GM12878 (cell line): ENCODE measurements around the gene ZNF827. TPM values are rescaled to one million over a fixed set of nuclear protein-coding genes. Genes with fewer than 3 reads are reported as not detected.

Experiments used
- ATAC-seq: fragments of 200-7000 bp; cut with Tn5 transposase; 3 replicates; pipeline ENCODE4 v1.9.1; 2020; ENCODE audit warnings: mild to moderate bottlenecking, moderate library complexity
- BruUV-seq: library from RNA; stranded (reverse); fragments of 400-500 nt; replicated peaks from 2 replicates; lab custom pipeline; 2021; lab: Mats Ljungman, UMichigan
- CTCF ChIA-PET: fragments of 300-600 bp; sonication (Branson Sonifier 250); formaldehyde crosslinking; extraction: SDS; loops from one replicate; lab custom pipeline; 2021; ENCODE audit warnings: inconsistent platforms; lab: Yijun Ruan, JAX
- POLR2A ChIA-PET: fragments of 350-600 bp; formaldehyde crosslinking; extraction: SDS; loops from one replicate; lab custom pipeline; 2021; ENCODE audit warnings: inconsistent platforms; lab: Charles Lee
- RAD21 ChIA-PET: fragments of 300-600 bp; sonication (Branson Sonifier 250); formaldehyde crosslinking; loops from one replicate; lab custom pipeline; 2023; ENCODE audit warnings: antibody characterized with exemption; ENCODE audit not compliant: unreplicated experiment; lab: Charles Lee
- SMC1A ChIA-PET: fragments of 300-600 bp; sonication (Branson Sonifier 250); formaldehyde crosslinking; loops from one replicate; lab custom pipeline; 2023; ENCODE audit not compliant: unreplicated experiment, uncharacterized antibody; lab: Charles Lee
- DNase-seq: peaks from one replicate; pipeline ENCODE4 v3.0.0-alpha.2; 2011; ENCODE audit warnings: low read depth, low spot score
- FAIRE-seq: peaks from 3 replicates; lab custom pipeline; 2011; peaks lifted over from hg19 to GRCh38; lab: Jason Lieb, UNC
- H2AFZ ChIP-seq: 2 replicates; pipeline ENCODE4 v1.6.0; 2011; ENCODE audit warnings: low read depth, low read length, control low read depth; ENCODE audit not compliant: control insufficient read depth
- H3K27ac ChIP-seq: 2 replicates; pipeline ENCODE4 v1.5.1; 2011; ENCODE audit warnings: control low read depth; ENCODE audit not compliant: control insufficient read depth, insufficient read depth
- H3K27me3 ChIP-seq, 2 experiments: replicated peaks in 1 of 2; 2 replicates each; pipeline versions ENCODE4 v1.6.0 to v1.6.1; 2011; ENCODE audit warnings: low read length in 1 of 2; ENCODE audit not compliant: control insufficient read depth in 2 of 2, insufficient read depth in 2 of 2
- H3K36me3 ChIP-seq, 2 experiments: 2 replicates each; pipeline ENCODE4 v1.5.1; 2011; ENCODE audit warnings: low read length in 1 of 2; ENCODE audit not compliant: control insufficient read depth in 2 of 2, insufficient read depth in 2 of 2
- H3K4me1 ChIP-seq: 2 replicates; pipeline ENCODE4 v1.6.1; 2011; ENCODE audit warnings: mild to moderate bottlenecking, low read length, moderate library complexity, mixed read lengths; ENCODE audit not compliant: control insufficient read depth, insufficient read depth
- H3K4me2 ChIP-seq: 2 replicates; pipeline ENCODE4 v1.6.0; 2011; ENCODE audit warnings: control low read depth; ENCODE audit not compliant: control insufficient read depth, insufficient read depth
- H3K4me3 ChIP-seq: fragments of 200-600 bp; sonication (generic); 2 replicates; pipeline ENCODE4 v1.5.1; 2016
- H3K79me2 ChIP-seq: 2 replicates; pipeline ENCODE4 v1.6.0; 2011; ENCODE audit warnings: low read length; ENCODE audit not compliant: control insufficient read depth, insufficient read depth
- H3K9ac ChIP-seq: 2 replicates; pipeline ENCODE4 v1.8.0; 2011; ENCODE audit warnings: low read length, control low read depth, mixed read lengths; ENCODE audit not compliant: control insufficient read depth, insufficient read depth
- H3K9me3 ChIP-seq: replicated peaks from 3 replicates; pipeline ENCODE4 v1.5.1; 2011; ENCODE audit warnings: mild to moderate bottlenecking, low read length; ENCODE audit not compliant: control insufficient read depth, insufficient read depth
- H4K20me1 ChIP-seq: 2 replicates; pipeline ENCODE4 v1.6.0; 2011; ENCODE audit not compliant: control insufficient read depth, insufficient read depth
- CTCF ChIP-seq, 3 experiments: IDR thresholded peaks in 2 of 3; conservative IDR thresholded peaks in 1 of 3; 2 replicates each; pipeline ENCODE4 v1.5.1; 2011; ENCODE audit warnings: low read depth in 3 of 3, low read length in 3 of 3, mild to moderate bottlenecking in 3 of 3, control low read depth in 2 of 3, moderate library complexity in 2 of 3, inconsistent platforms in 1 of 3, mixed read lengths in 1 of 3; ENCODE audit not compliant: control insufficient read depth in 2 of 3, insufficient read depth in 1 of 3; ENCODE audit errors: extremely low read depth in 1 of 3
- E2F4 ChIP-seq: IDR thresholded peaks from 2 replicates; pipeline ENCODE4 v1.6.1; 2012; ENCODE audit warnings: low read depth, low read length, improper control_type of control experiment
- E2F8 ChIP-seq: fragments of 450-650 bp; IDR thresholded peaks from 2 replicates; pipeline ENCODE4 v1.6.1; 2018; ENCODE audit warnings: mild to moderate bottlenecking, low read depth, moderate library complexity; ENCODE audit not compliant: partially characterized antibody
- FOS ChIP-seq: IDR thresholded peaks from 3 replicates; pipeline ENCODE4 v1.6.1; 2011; ENCODE audit warnings: borderline replicate concordance; ENCODE audit not compliant: insufficient read length; ENCODE audit errors: extremely low read depth
- HDAC6 ChIP-seq: fragments of 200-600 bp; sonication (generic); IDR thresholded peaks from one replicate; pipeline ENCODE4 v1.8.0; 2017; ENCODE audit warnings: antibody characterized with exemption; ENCODE audit not compliant: unreplicated experiment
- HDGF ChIP-seq: fragments of 450-650 bp; IDR thresholded peaks from 2 replicates; pipeline ENCODE4 v1.6.1; 2016; ENCODE audit warnings: antibody characterized with exemption
- JUND ChIP-seq: IDR thresholded peaks from 2 replicates; pipeline ENCODE4 v1.6.1; 2012; ENCODE audit warnings: low read depth, mild to moderate bottlenecking, low read length, improper control_type of control experiment, moderate library complexity
- MTA2 ChIP-seq: fragments of 450-650 bp; IDR thresholded peaks from 2 replicates; pipeline ENCODE4 v1.6.1; 2016; ENCODE audit warnings: low read depth, mild to moderate bottlenecking, moderate library complexity
- MTA3 ChIP-seq: IDR thresholded peaks from 2 replicates; pipeline ENCODE4 v1.6.1; 2012; ENCODE audit warnings: low read length, inconsistent platforms, borderline replicate concordance
- MYC ChIP-seq: IDR thresholded peaks from 2 replicates; pipeline ENCODE4 v1.6.1; 2011; ENCODE audit warnings: mild to moderate bottlenecking, low read length, moderate library complexity, inconsistent platforms; ENCODE audit not compliant: insufficient read depth, insufficient replicate concordance, insufficient read length, severe bottlenecking
- SRF ChIP-seq, 2 experiments: IDR thresholded peaks; 2 replicates each; pipeline ENCODE4 v1.6.1; 2011; ENCODE audit warnings: low read depth in 2 of 2, low read length in 2 of 2, mild to moderate bottlenecking in 1 of 2, moderate library complexity in 1 of 2
- STAT3 ChIP-seq: IDR thresholded peaks from 2 replicates; pipeline ENCODE4 v1.6.1; 2011; ENCODE audit warnings: low read depth, low read length, improper control_type of control experiment
- TCF12 ChIP-seq: IDR thresholded peaks from 2 replicates; pipeline ENCODE4 v1.6.1; 2011; ENCODE audit warnings: low read depth, mild to moderate bottlenecking, low read length
- ZNF687 ChIP-seq: fragments of 450-650 bp; IDR thresholded peaks from 2 replicates; pipeline ENCODE4 v1.6.1; 2017; ENCODE audit warnings: mild to moderate bottlenecking, moderate library complexity
- WGBS: methylation state at CpG from one replicate; pipeline ENCODE4 v1.1.6; 2016; ENCODE audit warnings: low lambda C conversion rate; ENCODE audit not compliant: insufficient replicate concordance, insufficient coverage; ENCODE audit errors: missing lambda C conversion rate; 5-methylcytosine and 5-hydroxymethylcytosine counted together
- in situ Hi-C: fragments of 300-500 bp; cut with MboI; formaldehyde crosslinking; loops from 9 replicates; pipeline ENCODE4 v1.14.3; 2018; ENCODE audit warnings: mixed read lengths
- intact Hi-C: fragments of 100-400 bp; cut with micrococcal nuclease; formaldehyde crosslinking; loops from one replicate; pipeline ENCODE4 v1.14.2; 2022; ENCODE audit not compliant: unreplicated experiment
- polyA plus RNA-seq, 11 experiments: library from polyadenylated mRNA; depleted of rRNA in 4 of 11; unstranded in 6 of 11; stranded (reverse) in 5 of 11; fragments of >200 nt; fragmentation: Nextera tagmentation in 4 of 11; fragmentation: Illumina TruSeq in 1 of 11; extraction: Ambion mirVana in 4 of 11; extraction: Trizol in 1 of 11; gene quantifications; 1 replicate in 1 of 11; 2 replicates in 10 of 11; pipeline versions ENCODE4 v1.2.1 to v1.2.3, GENCODE V29; 2011 to 2016; ENCODE audit warnings: inconsistent platforms in 2 of 11, missing spikeins in 2 of 11, low read depth in 1 of 11
- total RNA-seq, 4 experiments: library from RNA; depleted of rRNA in 3 of 4; stranded (reverse); fragments of >200 nt in 3 of 4; fragmentation: Illumina TruSeq in 1 of 4; extraction: Trizol in 1 of 4; gene quantifications; 2 replicates each; pipeline versions ENCODE4 v1.2.1 to v1.2.3, GENCODE V29; 2013 to 2021

ZNF827 gene
- total and polyA plus RNA-seq, 10 of the 15 experiments (the other 5 are each of a cell fraction or from before 2014, with no cell fraction given) = 3.8 to 31.5 (median 13.6) TPM

- ATAC-seq = no peak
- intact Hi-C loops = no loop called here
- H3K9ac ChIP-seq = no peak overlapping the region
- in situ Hi-C loops = no loop called here
- H2AFZ ChIP-seq = no peak overlapping the region
- H3K27me3 ChIP-seq = no peaks in the 10 kb centered on the region
- no TSS peak for BruUV-seq
- no peak for FAIRE-seq
- H3K27ac ChIP-seq = no peak overlapping the region
- WGBS = 89% methylated on average over 3 of the region's 3 CpGs
- ChIA-PET RAD21 (no interaction called here), POLR2A (no interaction called here), CTCF (interaction anchor here (0.7 kb wide), 1 partner anchor 77 kb away, joined by 3 read pairs; no protein-coding TSS in a partner anchor), SMC1A (no interaction called here)
- no peaks in the 10 kb centered on the region for H4K20me1 ChIP-seq
- no peaks in the 10 kb centered on the region for H3K9me3 ChIP-seq
- H3K4me3 ChIP-seq = no peak overlapping the region
- no peaks in the 10 kb centered on the region for H3K79me2 ChIP-seq
- DNase-seq = no peak
- no peak overlapping the region for H3K4me2 ChIP-seq
- H3K4me1 ChIP-seq = peaks cover 35% of the 10 kb centered on the region
- H3K36me3 ChIP-seq = peaks cover 11 to 26% of the 10 kb centered on the region in 2 experiments
- TF ChIP-seq E2F8 = no peak
- no peak for TF ChIP-seq FOS
- TF ChIP-seq STAT3 = no peak
- TF ChIP-seq MYC = no peak
- TF ChIP-seq MTA3 = no peak
- no peak for TF ChIP-seq ZNF687
- TF ChIP-seq E2F4 = no peak
- peak in 1 of 3 experiments; percentile 21; a peak in 1 of 6 replicates for TF ChIP-seq CTCF (IDR thresholded peaks at IDR 0.05 in 2 of 3, conservative IDR thresholded peaks at IDR 0.05 in 1 of 3; ENCODE audit: control insufficient read depth in 2 of 3, extremely low read depth in 1 of 3, insufficient read depth in 1 of 3, low read depth in 3 of 3, low read length in 3 of 3)
- no peak for TF ChIP-seq JUND
- no peak for TF ChIP-seq HDAC6
- TF ChIP-seq TCF12 = no peak
- TF ChIP-seq HDGF = no peak
- TF ChIP-seq MTA2 = no peak
- no peak for TF ChIP-seq SRF (IDR thresholded peaks at IDR 0.05; ENCODE audit: low read depth in 2 of 2, low read length in 2 of 2)
Observed at GRCh38 chr4:145775406-145775805, 163.2 kb downstream of the ZNF827 start.
